GM12878 (cell line): ENCODE data around the gene PRPSAP1. TPM values are rescaled to one million over a fixed set of nuclear protein-coding genes. Genes with fewer than 3 reads are reported as not detected.

Experiments used
- BACH1 ChIP-seq: fragments of 450-650 bp; IDR thresholded peaks from 2 replicates; pipeline ENCODE4 v1.6.1; 2017; ENCODE audit warnings: mild to moderate bottlenecking, borderline replicate concordance
- BCL11A ChIP-seq: IDR thresholded peaks from 2 replicates; pipeline ENCODE4 v1.6.1; 2011; ENCODE audit warnings: low read depth, low read length
- E2F8 ChIP-seq: fragments of 450-650 bp; IDR thresholded peaks from 2 replicates; pipeline ENCODE4 v1.6.1; 2018; ENCODE audit warnings: mild to moderate bottlenecking, low read depth, moderate library complexity; ENCODE audit not compliant: partially characterized antibody
- EED ChIP-seq: sonication (generic); IDR thresholded peaks from 2 replicates; pipeline ENCODE4 v1.6.1; 2016; ENCODE audit warnings: antibody characterized with exemption, low read depth
- EGR1 ChIP-seq, 2 experiments: IDR thresholded peaks; 1 replicate in 1 of 2; 2 replicates in 1 of 2; pipeline ENCODE4 v1.6.1; 2011 to 2012; ENCODE audit warnings: low read depth in 2 of 2, low read length in 2 of 2, borderline replicate concordance in 1 of 2, mild to moderate bottlenecking in 1 of 2, moderate library complexity in 1 of 2
- IRF4 ChIP-seq: IDR thresholded peaks from 2 replicates; pipeline ENCODE4 v1.6.1; 2011; ENCODE audit warnings: low read depth, low read length
- KAT2A ChIP-seq: conservative IDR thresholded peaks from 2 replicates; pipeline ENCODE4 v1.6.1; 2011; ENCODE audit warnings: low read depth, low read length; ENCODE audit not compliant: control insufficient read depth
- MAX ChIP-seq: IDR thresholded peaks from 2 replicates; pipeline ENCODE4 v1.6.1; 2012; ENCODE audit warnings: low read depth, low read length, improper control_type of control experiment
- RAD51 ChIP-seq: fragments of 450-650 bp; IDR thresholded peaks from 2 replicates; pipeline ENCODE4 v1.6.1; 2016; ENCODE audit warnings: moderate library complexity, mild to moderate bottlenecking, inconsistent platforms
- REST ChIP-seq: IDR thresholded peaks from 2 replicates; pipeline ENCODE4 v1.6.1; 2012; ENCODE audit warnings: mild to moderate bottlenecking, low read depth, low read length
- SMAD1 ChIP-seq: fragments of 450-650 bp; IDR thresholded peaks from 2 replicates; pipeline ENCODE4 v1.6.1; 2018; ENCODE audit warnings: mild to moderate bottlenecking, low read depth; ENCODE audit not compliant: partially characterized antibody
- ZSCAN29 ChIP-seq: fragments of 450-650 bp; IDR thresholded peaks from 2 replicates; pipeline ENCODE4 v1.6.1; 2017; ENCODE audit warnings: mild to moderate bottlenecking, moderate library complexity
- polyA plus RNA-seq, 11 experiments: library from polyadenylated mRNA; depleted of rRNA in 4 of 11; unstranded in 6 of 11; stranded (reverse) in 5 of 11; fragments of >200 nt; fragmentation: Nextera tagmentation in 4 of 11; fragmentation: Illumina TruSeq in 1 of 11; extraction: Ambion mirVana in 4 of 11; extraction: Trizol in 1 of 11; gene quantifications; 1 replicate in 1 of 11; 2 replicates in 10 of 11; pipeline versions ENCODE4 v1.2.1 to v1.2.3, GENCODE V29; 2011 to 2016; ENCODE audit warnings: inconsistent platforms in 2 of 11, missing spikeins in 2 of 11, low read depth in 1 of 11
- total RNA-seq, 4 experiments: library from RNA; depleted of rRNA in 3 of 4; stranded (reverse); fragments of >200 nt in 3 of 4; fragmentation: Illumina TruSeq in 1 of 4; extraction: Trizol in 1 of 4; gene quantifications; 2 replicates each; pipeline versions ENCODE4 v1.2.1 to v1.2.3, GENCODE V29; 2013 to 2021
- TF ChIP-seq, protein P1 (sequence below): fragments of 450-650 bp; formaldehyde crosslinking; IDR thresholded peaks from 2 replicates; pipeline ENCODE4 v1.5.0; 2022; ENCODE audit warnings: mild to moderate bottlenecking, missing genetic modification characterization
- TF ChIP-seq, protein P2 (sequence below): fragments of 450-650 bp; IDR thresholded peaks from 2 replicates; pipeline ENCODE4 v1.6.1; 2016; ENCODE audit warnings: mild to moderate bottlenecking, moderate library complexity, borderline replicate concordance

Gene PRPSAP1
- total and polyA plus RNA-seq, 10 of the 15 experiments (the other 5 are each of a cell fraction or from before 2014, with no cell fraction given) = 15.8 to 84.2 (median 44.2) TPM

DNA sequence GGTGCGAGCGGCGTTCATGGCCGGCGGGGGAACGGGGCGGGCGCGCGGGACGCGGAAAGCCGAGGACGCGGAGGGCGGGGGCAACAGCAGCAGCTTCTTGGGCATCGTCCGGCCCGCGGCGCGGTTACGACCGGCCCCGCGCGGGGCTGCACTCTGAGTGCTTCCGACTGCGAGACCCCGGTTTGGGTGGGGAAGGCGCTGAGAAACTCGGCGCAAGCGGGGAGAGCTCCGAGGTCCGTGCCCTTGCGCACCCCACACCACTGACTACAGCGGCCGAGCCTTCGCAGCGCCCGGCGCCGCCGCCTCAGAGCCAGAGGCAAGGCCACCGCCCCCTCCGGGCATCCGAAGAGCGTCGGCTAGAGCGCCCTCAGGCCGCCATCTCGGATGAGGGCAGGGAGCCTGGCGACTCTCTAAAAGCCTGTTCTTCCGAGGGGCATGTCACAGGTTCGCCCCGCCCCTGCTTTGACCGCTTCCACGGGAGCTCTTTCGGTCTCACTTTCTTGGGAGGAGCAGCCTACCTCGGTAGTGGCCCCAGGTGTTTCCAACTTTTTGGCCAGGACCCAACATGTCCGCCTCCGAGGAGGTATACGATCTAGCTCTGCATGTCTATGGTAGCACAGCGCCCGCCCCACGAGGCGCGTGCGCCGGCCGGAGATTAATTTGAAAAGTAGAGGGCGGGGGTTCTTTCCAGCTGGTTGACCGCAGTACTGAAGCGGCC is at the start of gene PRPSAP1 (continued):
- no peak for TF ChIP-seq REST
- no peak for TF ChIP-seq KAT2A
- no peak for TF ChIP-seq BACH1
- TF ChIP-seq EED = no peak; the same call in 1 of the 2 replicates
- TF ChIP-seq SMAD1 = no peak
- TF ChIP-seq, protein P1, sequence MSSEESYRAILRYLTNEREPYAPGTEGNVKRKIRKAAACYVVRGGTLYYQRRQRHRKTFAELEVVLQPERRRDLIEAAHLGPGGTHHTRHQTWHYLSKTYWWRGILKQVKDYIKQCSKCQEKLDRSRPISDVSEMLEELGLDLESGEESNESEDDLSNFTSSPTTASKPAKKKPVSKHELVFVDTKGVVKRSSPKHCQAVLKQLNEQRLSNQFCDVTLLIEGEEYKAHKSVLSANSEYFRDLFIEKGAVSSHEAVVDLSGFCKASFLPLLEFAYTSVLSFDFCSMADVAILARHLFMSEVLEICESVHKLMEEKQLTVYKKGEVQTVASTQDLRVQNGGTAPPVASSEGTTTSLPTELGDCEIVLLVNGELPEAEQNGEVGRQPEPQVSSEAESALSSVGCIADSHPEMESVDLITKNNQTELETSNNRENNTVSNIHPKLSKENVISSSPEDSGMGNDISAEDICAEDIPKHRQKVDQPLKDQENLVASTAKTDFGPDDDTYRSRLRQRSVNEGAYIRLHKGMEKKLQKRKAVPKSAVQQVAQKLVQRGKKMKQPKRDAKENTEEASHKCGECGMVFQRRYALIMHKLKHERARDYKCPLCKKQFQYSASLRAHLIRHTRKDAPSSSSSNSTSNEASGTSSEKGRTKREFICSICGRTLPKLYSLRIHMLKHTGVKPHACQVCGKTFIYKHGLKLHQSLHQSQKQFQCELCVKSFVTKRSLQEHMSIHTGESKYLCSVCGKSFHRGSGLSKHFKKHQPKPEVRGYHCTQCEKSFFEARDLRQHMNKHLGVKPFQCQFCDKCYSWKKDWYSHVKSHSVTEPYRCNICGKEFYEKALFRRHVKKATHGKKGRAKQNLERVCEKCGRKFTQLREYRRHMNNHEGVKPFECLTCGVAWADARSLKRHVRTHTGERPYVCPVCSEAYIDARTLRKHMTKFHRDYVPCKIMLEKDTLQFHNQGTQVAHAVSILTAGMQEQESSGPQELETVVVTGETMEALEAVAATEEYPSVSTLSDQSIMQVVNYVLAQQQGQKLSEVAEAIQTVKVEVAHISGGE (CRISPR knock-in tag) = no peak
- TF ChIP-seq IRF4 = 0 out of 2 replicates have a peak, but pooled peaks have one; percentile 43
- no peak for TF ChIP-seq BCL11A
- TF ChIP-seq, protein P2, sequence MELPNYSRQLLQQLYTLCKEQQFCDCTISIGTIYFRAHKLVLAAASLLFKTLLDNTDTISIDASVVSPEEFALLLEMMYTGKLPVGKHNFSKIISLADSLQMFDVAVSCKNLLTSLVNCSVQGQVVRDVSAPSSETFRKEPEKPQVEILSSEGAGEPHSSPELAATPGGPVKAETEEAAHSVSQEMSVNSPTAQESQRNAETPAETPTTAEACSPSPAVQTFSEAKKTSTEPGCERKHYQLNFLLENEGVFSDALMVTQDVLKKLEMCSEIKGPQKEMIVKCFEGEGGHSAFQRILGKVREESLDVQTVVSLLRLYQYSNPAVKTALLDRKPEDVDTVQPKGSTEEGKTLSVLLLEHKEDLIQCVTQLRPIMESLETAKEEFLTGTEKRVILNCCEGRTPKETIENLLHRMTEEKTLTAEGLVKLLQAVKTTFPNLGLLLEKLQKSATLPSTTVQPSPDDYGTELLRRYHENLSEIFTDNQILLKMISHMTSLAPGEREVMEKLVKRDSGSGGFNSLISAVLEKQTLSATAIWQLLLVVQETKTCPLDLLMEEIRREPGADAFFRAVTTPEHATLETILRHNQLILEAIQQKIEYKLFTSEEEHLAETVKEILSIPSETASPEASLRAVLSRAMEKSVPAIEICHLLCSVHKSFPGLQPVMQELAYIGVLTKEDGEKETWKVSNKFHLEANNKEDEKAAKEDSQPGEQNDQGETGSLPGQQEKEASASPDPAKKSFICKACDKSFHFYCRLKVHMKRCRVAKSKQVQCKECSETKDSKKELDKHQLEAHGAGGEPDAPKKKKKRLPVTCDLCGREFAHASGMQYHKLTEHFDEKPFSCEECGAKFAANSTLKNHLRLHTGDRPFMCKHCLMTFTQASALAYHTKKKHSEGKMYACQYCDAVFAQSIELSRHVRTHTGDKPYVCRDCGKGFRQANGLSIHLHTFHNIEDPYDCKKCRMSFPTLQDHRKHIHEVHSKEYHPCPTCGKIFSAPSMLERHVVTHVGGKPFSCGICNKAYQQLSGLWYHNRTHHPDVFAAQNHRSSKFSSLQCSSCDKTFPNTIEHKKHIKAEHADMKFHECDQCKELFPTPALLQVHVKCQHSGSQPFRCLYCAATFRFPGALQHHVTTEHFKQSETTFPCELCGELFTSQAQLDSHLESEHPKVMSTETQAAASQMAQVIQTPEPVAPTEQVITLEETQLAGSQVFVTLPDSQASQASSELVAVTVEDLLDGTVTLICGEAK = peak; percentile 61; the same call in 1 of the 2 replicates
- TF ChIP-seq E2F8 = no peak
- no peak for TF ChIP-seq MAX
- TF ChIP-seq ZSCAN29 = peak; percentile 24; the same call in 1 of the 2 replicates
- peak in 1 of 2 experiments; percentile 87; a peak in 2 of 3 replicates for TF ChIP-seq EGR1 (IDR thresholded peaks at IDR 0.05; ENCODE audit: borderline replicate concordance in 1 of 2, low read depth in 2 of 2, low read length in 2 of 2)
- TF ChIP-seq RAD51 = 0 out of 2 replicates have a peak, but pooled peaks have one; percentile 25
